GM12878 (cell line): ENCODE measurements around the gene LDHAL6A. TPM values are rescaled to one million over a fixed set of nuclear protein-coding genes. Genes with fewer than 3 reads are reported as not detected.
A peak's percentile ranks its signal among the peaks of the same experiment; 100 is the strongest.

ENCODE experiments used
- ATAC-seq: fragments of 200-7000 bp; cut with Tn5 transposase; 3 replicates; pipeline ENCODE4 v1.9.1; 2020; ENCODE audit warnings: mild to moderate bottlenecking, moderate library complexity
- Bru-seq: library from RNA; stranded (reverse); fragments of 400-500 nt; gene quantifications from one replicate; lab custom pipeline; 2021; lab: Mats Ljungman, UMichigan
- BruChase-seq, 2 experiments: library from RNA; stranded (reverse); fragments of 400-500 nt; gene quantifications; one replicate each; lab custom pipeline; 2021; lab: Mats Ljungman, UMichigan
- BruUV-seq: library from RNA; stranded (reverse); fragments of 400-500 nt; replicated peaks from 2 replicates; lab custom pipeline; 2021; lab: Mats Ljungman, UMichigan
- CTCF ChIA-PET: fragments of 300-600 bp; sonication (Branson Sonifier 250); formaldehyde crosslinking; extraction: SDS; loops from one replicate; lab custom pipeline; 2021; ENCODE audit warnings: inconsistent platforms; lab: Yijun Ruan, JAX
- POLR2A ChIA-PET: fragments of 350-600 bp; formaldehyde crosslinking; extraction: SDS; loops from one replicate; lab custom pipeline; 2021; ENCODE audit warnings: inconsistent platforms; lab: Charles Lee
- RAD21 ChIA-PET: fragments of 300-600 bp; sonication (Branson Sonifier 250); formaldehyde crosslinking; loops from one replicate; lab custom pipeline; 2023; ENCODE audit warnings: antibody characterized with exemption; ENCODE audit not compliant: unreplicated experiment; lab: Charles Lee
- SMC1A ChIA-PET: fragments of 300-600 bp; sonication (Branson Sonifier 250); formaldehyde crosslinking; loops from one replicate; lab custom pipeline; 2023; ENCODE audit not compliant: unreplicated experiment, uncharacterized antibody; lab: Charles Lee
- DNase-seq: peaks from one replicate; pipeline ENCODE4 v3.0.0-alpha.2; 2011; ENCODE audit warnings: low read depth, low spot score
- FAIRE-seq: peaks from 3 replicates; lab custom pipeline; 2011; peaks lifted over from hg19 to GRCh38; lab: Jason Lieb, UNC
- H2AFZ ChIP-seq: 2 replicates; pipeline ENCODE4 v1.6.0; 2011; ENCODE audit warnings: low read depth, low read length, control low read depth; ENCODE audit not compliant: control insufficient read depth
- H3K27ac ChIP-seq: 2 replicates; pipeline ENCODE4 v1.5.1; 2011; ENCODE audit warnings: control low read depth; ENCODE audit not compliant: control insufficient read depth, insufficient read depth
- H3K27me3 ChIP-seq, 2 experiments: replicated peaks in 1 of 2; 2 replicates each; pipeline versions ENCODE4 v1.6.0 to v1.6.1; 2011; ENCODE audit warnings: low read length in 1 of 2; ENCODE audit not compliant: control insufficient read depth in 2 of 2, insufficient read depth in 2 of 2
- H3K36me3 ChIP-seq, 2 experiments: 2 replicates each; pipeline ENCODE4 v1.5.1; 2011; ENCODE audit warnings: low read length in 1 of 2; ENCODE audit not compliant: control insufficient read depth in 2 of 2, insufficient read depth in 2 of 2
- H3K4me1 ChIP-seq: 2 replicates; pipeline ENCODE4 v1.6.1; 2011; ENCODE audit warnings: mild to moderate bottlenecking, low read length, moderate library complexity, mixed read lengths; ENCODE audit not compliant: control insufficient read depth, insufficient read depth
- H3K4me2 ChIP-seq: 2 replicates; pipeline ENCODE4 v1.6.0; 2011; ENCODE audit warnings: control low read depth; ENCODE audit not compliant: control insufficient read depth, insufficient read depth
- H3K4me3 ChIP-seq: fragments of 200-600 bp; sonication (generic); 2 replicates; pipeline ENCODE4 v1.5.1; 2016
- H3K79me2 ChIP-seq: 2 replicates; pipeline ENCODE4 v1.6.0; 2011; ENCODE audit warnings: low read length; ENCODE audit not compliant: control insufficient read depth, insufficient read depth
- H3K9ac ChIP-seq: 2 replicates; pipeline ENCODE4 v1.8.0; 2011; ENCODE audit warnings: low read length, control low read depth, mixed read lengths; ENCODE audit not compliant: control insufficient read depth, insufficient read depth
- H3K9me3 ChIP-seq: replicated peaks from 3 replicates; pipeline ENCODE4 v1.5.1; 2011; ENCODE audit warnings: mild to moderate bottlenecking, low read length; ENCODE audit not compliant: control insufficient read depth, insufficient read depth
- H4K20me1 ChIP-seq: 2 replicates; pipeline ENCODE4 v1.6.0; 2011; ENCODE audit not compliant: control insufficient read depth, insufficient read depth
- ATF3 ChIP-seq: IDR thresholded peaks from 2 replicates; pipeline ENCODE4 v1.6.1; 2011; ENCODE audit warnings: low read depth, mild to moderate bottlenecking, low read length, moderate library complexity, borderline replicate concordance; ENCODE audit errors: extremely low read depth
- CHD2 ChIP-seq: IDR thresholded peaks from 2 replicates; pipeline ENCODE4 v1.6.1; 2011; ENCODE audit warnings: low read depth, low read length, improper control_type of control experiment, borderline replicate concordance
- CUX1 ChIP-seq: IDR thresholded peaks from 2 replicates; pipeline ENCODE4 v1.6.1; 2012; ENCODE audit warnings: improper control_type of control experiment, low read depth, low read length; ENCODE audit not compliant: insufficient replicate concordance
- DPF2 ChIP-seq: fragments of 450-650 bp; IDR thresholded peaks from 2 replicates; pipeline ENCODE4 v1.6.1; 2017; ENCODE audit warnings: mild to moderate bottlenecking
- HDAC2 ChIP-seq: fragments of 200-600 bp; sonication (generic); IDR thresholded peaks from 2 replicates; pipeline ENCODE4 v1.6.1; 2017
- MAX ChIP-seq: IDR thresholded peaks from 2 replicates; pipeline ENCODE4 v1.6.1; 2012; ENCODE audit warnings: low read depth, low read length, improper control_type of control experiment
- NR2F1 ChIP-seq: fragments of 450-650 bp; conservative IDR thresholded peaks from 2 replicates; pipeline ENCODE4 v1.6.1; 2017; ENCODE audit warnings: mild to moderate bottlenecking
- RCOR1 ChIP-seq: conservative IDR thresholded peaks from 2 replicates; pipeline ENCODE4 v1.6.1; 2012; ENCODE audit warnings: low read depth, low read length, improper control_type of control experiment
- SMARCA5 ChIP-seq: fragments of 450-650 bp; IDR thresholded peaks from 2 replicates; pipeline ENCODE4 v1.6.1; 2017; ENCODE audit warnings: mild to moderate bottlenecking
- ZNF384 ChIP-seq: IDR thresholded peaks from 2 replicates; pipeline ENCODE4 v1.6.1; 2012; ENCODE audit warnings: low read depth, mild to moderate bottlenecking, low read length, improper control_type of control experiment, borderline replicate concordance
- WGBS: methylation state at CpG from one replicate; pipeline ENCODE4 v1.1.6; 2016; ENCODE audit warnings: low lambda C conversion rate; ENCODE audit not compliant: insufficient replicate concordance, insufficient coverage; ENCODE audit errors: missing lambda C conversion rate; 5-methylcytosine and 5-hydroxymethylcytosine counted together
- in situ Hi-C: fragments of 300-500 bp; cut with MboI; formaldehyde crosslinking; loops from 9 replicates; pipeline ENCODE4 v1.14.3; 2018; ENCODE audit warnings: mixed read lengths
- intact Hi-C: fragments of 100-400 bp; cut with micrococcal nuclease; formaldehyde crosslinking; loops from one replicate; pipeline ENCODE4 v1.14.2; 2022; ENCODE audit not compliant: unreplicated experiment
- long read RNA-seq, 2 experiments: library from polyadenylated mRNA; unstranded; transcript quantifications; one replicate each; pipeline ENCODE4 v2.0.0, GENCODE V29; 2019 to 2020
- polyA minus RNA-seq, 3 experiments: library from RNA; depleted of rRNA, polyadenylated mRNA; stranded (reverse); fragments of >200 nt; gene quantifications; 2 replicates each; pipeline ENCODE4 v1.2.3, GENCODE V29; 2011
- polyA plus RNA-seq, 11 experiments: library from polyadenylated mRNA; depleted of rRNA in 4 of 11; unstranded in 6 of 11; stranded (reverse) in 5 of 11; fragments of >200 nt; fragmentation: Nextera tagmentation in 4 of 11; fragmentation: Illumina TruSeq in 1 of 11; extraction: Ambion mirVana in 4 of 11; extraction: Trizol in 1 of 11; gene quantifications; 1 replicate in 1 of 11; 2 replicates in 10 of 11; pipeline versions ENCODE4 v1.2.1 to v1.2.3, GENCODE V29; 2011 to 2016; ENCODE audit warnings: inconsistent platforms in 2 of 11, missing spikeins in 2 of 11, low read depth in 1 of 11
- total RNA-seq, 4 experiments: library from RNA; depleted of rRNA in 3 of 4; stranded (reverse); fragments of >200 nt in 3 of 4; fragmentation: Illumina TruSeq in 1 of 4; extraction: Trizol in 1 of 4; gene quantifications; 2 replicates each; pipeline versions ENCODE4 v1.2.1 to v1.2.3, GENCODE V29; 2013 to 2021
- TF ChIP-seq, protein P1 (sequence below): IDR thresholded peaks from 2 replicates; pipeline ENCODE4 v1.6.1; 2011; ENCODE audit warnings: low read depth, low read length, improper control_type of control experiment, borderline replicate concordance

LDHAL6A gene
- total RNA-seq (2013; cell fraction: nucleolus; rRNA removed): not detected in 2 replicates
- total RNA-seq (2014; rRNA removed) (not detected in 2 replicates), total RNA-seq (2014; rRNA removed; fragmentation: Illumina TruSeq; extraction: Trizol) (not detected in 2 replicates), total RNA-seq (2021) (not detected in 2 replicates), polyA plus RNA-seq (2011; rRNA removed) (not detected in 2 replicates), polyA plus RNA-seq (2014; fragmentation: Illumina TruSeq; extraction: Trizol) (not detected in 2 replicates), polyA plus RNA-seq (2014; fragmentation: Nextera tagmentation; extraction: Ambion mirVana) (under 1 TPM in 1 of 2 experiments, not detected in 1; 0.03 TPM), polyA plus RNA-seq (2014; rRNA removed) (not detected in 2 replicates), polyA plus RNA-seq (2016; fragmentation: Nextera tagmentation; extraction: Ambion mirVana) (under 1 TPM; 0.09 to 0.11 TPM), polyA minus RNA-seq (2011; rRNA and poly(A)+ RNA removed) (not detected in 2 replicates), Bru-seq, nascent RNA (not detected), BruChase-seq, experiment 1, labeled RNA remaining after a 6-hour chase (percentile 8 among the genes with signal in this experiment), BruChase-seq, experiment 2, labeled RNA remaining after a 2-hour chase (percentile 14 among the genes with signal in this experiment)
- not detected for polyA plus RNA-seq (2011; ENCODE audit: low read depth)
- not detected in 2 replicates for polyA plus RNA-seq (2011; cell fraction: cytosol; rRNA removed)
- not detected in 2 replicates for polyA plus RNA-seq (2011; cell fraction: nucleus; rRNA removed)
- polyA plus RNA-seq (2012): 0.04 TPM in 1 of 2 replicates, not detected in the other
- not detected in 2 replicates for polyA minus RNA-seq (2011; cell fraction: cytosol; rRNA and poly(A)+ RNA removed)
- polyA minus RNA-seq (2011; cell fraction: nucleus; rRNA and poly(A)+ RNA removed): not detected in 2 replicates
- long read RNA-seq, experiment 1: 0 reads
- long read RNA-seq, experiment 2: 0 reads

GRCh38 chr11:18455686-18456372 lies at the start of gene LDHAL6A:
Gene LDHAL6A, plus strand, starts transcription at chr11:18455856. Its CDS starts 825 bp downstream, at chr11:18456681.
- no peaks in the 10 kb centered on the region for H3K4me1 ChIP-seq
- no peaks in the 10 kb centered on the region for H3K36me3 ChIP-seq
- no peak within 1 kb of the TSS for H2AFZ ChIP-seq
- ChIA-PET RAD21 (no interaction called here), POLR2A (no interaction called here), SMC1A (no interaction called here), CTCF (no interaction called here)
- H3K27ac ChIP-seq: no peak within 1 kb of the TSS
- WGBS: 80% methylated on average over 46 of the region's 47 CpGs
- intact Hi-C loops (no loop called here), in situ Hi-C loops (no loop called here)
- no peak within 1 kb of the TSS for H3K4me3 ChIP-seq
- DNase-seq: no peak
- no peaks in the 10 kb centered on the region for H3K9me3 ChIP-seq
- H4K20me1 ChIP-seq: no peaks in the 10 kb centered on the region
- no peak for FAIRE-seq
- no peak within 1 kb of the TSS for H3K4me2 ChIP-seq
- TF ChIP-seq MAX (no peak), CUX1 (no peak), ZNF384 (no peak), ATF3 (no peak), NR2F1 (no peak), HDAC2 (no peak), DPF2 (no peak), RCOR1 (no peak), SMARCA5 (no peak), CHD2 (no peak)
- TF ChIP-seq, protein P1, sequence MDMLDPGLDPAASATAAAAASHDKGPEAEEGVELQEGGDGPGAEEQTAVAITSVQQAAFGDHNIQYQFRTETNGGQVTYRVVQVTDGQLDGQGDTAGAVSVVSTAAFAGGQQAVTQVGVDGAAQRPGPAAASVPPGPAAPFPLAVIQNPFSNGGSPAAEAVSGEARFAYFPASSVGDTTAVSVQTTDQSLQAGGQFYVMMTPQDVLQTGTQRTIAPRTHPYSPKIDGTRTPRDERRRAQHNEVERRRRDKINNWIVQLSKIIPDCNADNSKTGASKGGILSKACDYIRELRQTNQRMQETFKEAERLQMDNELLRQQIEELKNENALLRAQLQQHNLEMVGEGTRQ: no peak
- H3K27me3 ChIP-seq: no peaks in the 10 kb centered on the region
- ATAC-seq: no peak
- BruUV-seq: no TSS peak
- no peaks in the 10 kb centered on the region for H3K79me2 ChIP-seq
- H3K9ac ChIP-seq: no peak within 1 kb of the TSS
